ENCODE data around the gene UBR7.
A peak's percentile ranks its signal among the peaks of the same experiment; 100 is the strongest.

Gene UBR7

GRCh38 chr14:93234798-93235197 lies 27.7 kb downstream of the UBR7 start:
- TF ChIP-seq, protein P1, sequence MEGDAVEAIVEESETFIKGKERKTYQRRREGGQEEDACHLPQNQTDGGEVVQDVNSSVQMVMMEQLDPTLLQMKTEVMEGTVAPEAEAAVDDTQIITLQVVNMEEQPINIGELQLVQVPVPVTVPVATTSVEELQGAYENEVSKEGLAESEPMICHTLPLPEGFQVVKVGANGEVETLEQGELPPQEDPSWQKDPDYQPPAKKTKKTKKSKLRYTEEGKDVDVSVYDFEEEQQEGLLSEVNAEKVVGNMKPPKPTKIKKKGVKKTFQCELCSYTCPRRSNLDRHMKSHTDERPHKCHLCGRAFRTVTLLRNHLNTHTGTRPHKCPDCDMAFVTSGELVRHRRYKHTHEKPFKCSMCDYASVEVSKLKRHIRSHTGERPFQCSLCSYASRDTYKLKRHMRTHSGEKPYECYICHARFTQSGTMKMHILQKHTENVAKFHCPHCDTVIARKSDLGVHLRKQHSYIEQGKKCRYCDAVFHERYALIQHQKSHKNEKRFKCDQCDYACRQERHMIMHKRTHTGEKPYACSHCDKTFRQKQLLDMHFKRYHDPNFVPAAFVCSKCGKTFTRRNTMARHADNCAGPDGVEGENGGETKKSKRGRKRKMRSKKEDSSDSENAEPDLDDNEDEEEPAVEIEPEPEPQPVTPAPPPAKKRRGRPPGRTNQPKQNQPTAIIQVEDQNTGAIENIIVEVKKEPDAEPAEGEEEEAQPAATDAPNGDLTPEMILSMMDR (IDR thresholded peaks at IDR 0.05; ENCODE audit: insufficient read depth, low read length, missing control alignments), result no peak
- CTCF ChIA-PET, result interaction anchor here (1.2 to 1.8 kb wide), 2 partner anchors 12 to 28 kb away, joined by 3 to 5 read pairs; partner anchors contain the start of genes GON7 and UBR7
- peak; percentile 31 for DNase-seq (ENCODE audit: low read depth, low spot score)
- POLR2A ChIA-PET, result no interaction called here
- H3K4me3 ChIP-seq (ENCODE audit: low read depth, low read length), result no peak overlapping the region

DNA sequence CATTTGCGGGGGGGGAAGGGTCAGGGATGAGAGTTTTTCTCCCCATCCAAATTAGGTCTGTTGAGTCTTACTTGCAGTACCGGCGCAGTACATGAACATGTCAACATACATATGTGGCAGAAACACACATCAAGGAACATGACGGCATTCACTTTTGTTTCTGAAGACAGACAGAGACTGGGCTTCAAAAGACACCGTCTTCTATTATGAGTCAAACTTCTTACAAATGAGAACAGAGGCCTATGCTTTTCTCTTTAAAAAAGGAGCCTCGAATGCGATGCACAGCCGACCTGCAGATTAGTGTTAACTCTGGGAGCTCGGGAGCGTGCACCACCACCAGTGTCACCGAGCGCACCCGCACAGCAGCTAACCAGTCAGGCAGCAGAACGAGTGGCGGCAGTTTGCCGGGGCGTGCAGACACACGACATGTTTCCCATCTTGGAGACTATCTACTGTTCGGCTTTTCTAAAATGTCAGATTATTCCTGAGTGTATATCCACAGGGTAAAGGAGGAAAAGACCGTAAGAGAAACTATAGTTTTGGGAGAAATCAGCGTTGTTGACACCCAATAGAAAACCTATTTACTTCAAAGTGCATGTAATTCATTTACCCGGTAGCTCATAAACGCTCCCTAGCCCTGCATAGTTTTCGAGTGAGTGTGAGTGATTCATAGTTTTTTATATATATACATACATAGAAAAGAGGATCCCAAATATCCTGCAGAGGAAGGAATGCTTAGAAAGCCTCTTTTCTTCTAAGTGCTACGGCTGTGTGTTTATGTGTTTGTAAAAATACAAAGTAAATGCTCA lies 33.0 kb downstream of the UBR7 start:
- TF ChIP-seq, protein P1 (IDR thresholded peaks at IDR 0.05; ENCODE audit: insufficient read depth, low read length, missing control alignments), result no peak
- H3K4me3 ChIP-seq (ENCODE audit: low read depth, low read length), result no peak overlapping the region
- DNase-seq (ENCODE audit: low read depth, low spot score), result peak; percentile 47
- POLR2A ChIA-PET, result interaction anchor here (0.8 to 0.9 kb wide), 2 partner anchors 8 to 19 kb away, joined by 3 to 5 read pairs; no protein-coding TSS in a partner anchor
- CTCF ChIA-PET, result interaction anchor here (1.2 to 1.7 kb wide), 3 partner anchors 11 to 35 kb away, joined by 3 to 6 read pairs (median 3); no protein-coding TSS in a partner anchor

DNA sequence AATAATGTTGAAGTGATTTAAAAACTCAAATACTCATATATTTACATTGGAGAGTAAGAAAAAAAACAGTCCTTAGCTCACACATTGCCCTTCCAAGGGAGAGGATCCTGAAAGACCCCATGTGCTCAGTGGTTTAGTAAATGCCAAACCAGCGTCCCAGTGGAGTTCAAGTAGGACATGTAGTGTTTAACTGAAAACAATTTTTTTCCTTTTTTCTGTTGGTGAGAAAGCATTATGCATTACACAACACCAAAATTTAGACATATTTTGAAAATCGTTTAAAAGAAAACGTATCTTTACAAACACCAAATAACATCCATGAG lies 33.6 kb downstream of the UBR7 start:
- ChIA-PET POLR2A (interaction anchor here (0.8 to 0.9 kb wide), 2 partner anchors 9 to 18 kb away, joined by 3 to 5 read pairs; no protein-coding TSS in a partner anchor), CTCF (interaction anchor here (1.2 to 1.7 kb wide), 3 partner anchors 10 to 34 kb away, joined by 3 to 6 read pairs (median 3); partner anchors contain the start of genes GON7 and UBR7)
- H3K4me3 ChIP-seq (ENCODE audit: low read depth, low read length), result no peak overlapping the region
- DNase-seq (ENCODE audit: low read depth, low spot score), result no peak
- TF ChIP-seq, protein P1 (IDR thresholded peaks at IDR 0.05; ENCODE audit: insufficient read depth, low read length, missing control alignments), result no peak

DNA sequence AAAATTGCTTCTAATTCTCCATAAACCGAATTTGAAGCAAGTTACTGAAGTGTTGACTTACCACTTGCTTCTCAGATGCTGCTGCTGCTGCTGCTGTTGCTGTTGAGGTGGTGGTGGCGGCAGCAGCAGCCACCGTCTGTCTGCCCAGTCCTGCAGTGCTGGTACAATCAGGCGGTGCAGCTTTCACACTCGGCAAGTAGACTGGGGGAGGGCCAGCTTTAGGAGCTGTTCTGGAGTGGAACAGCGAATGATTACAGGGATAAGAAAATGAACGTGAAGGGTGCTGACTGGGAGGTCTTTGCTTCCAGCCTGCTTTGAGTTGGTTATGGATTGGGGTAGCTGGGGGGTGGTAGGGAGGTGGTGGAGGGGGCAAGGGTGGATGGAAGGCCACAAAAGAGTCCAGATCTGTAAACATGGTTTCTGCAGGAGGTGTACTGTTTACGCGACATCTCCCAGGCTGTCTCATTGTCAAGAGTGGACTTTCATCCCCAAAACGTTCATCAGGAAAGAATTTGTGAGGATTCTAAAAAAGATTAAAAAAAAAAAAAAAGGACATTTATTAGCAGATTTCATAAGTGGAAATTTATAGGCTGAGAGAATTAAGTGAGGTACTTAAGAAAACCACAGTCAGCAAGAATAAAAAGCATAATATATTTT lies 38.8 kb downstream of the UBR7 start:
- no peak for DNase-seq (ENCODE audit: low read depth, low spot score)
- no peak overlapping the region for H3K4me3 ChIP-seq (ENCODE audit: low read depth, low read length)
- CTCF ChIA-PET, result no interaction called here
- TF ChIP-seq, protein P1 (IDR thresholded peaks at IDR 0.05; ENCODE audit: insufficient read depth, low read length, missing control alignments), result no peak
- POLR2A ChIA-PET, result no interaction called here

DNA sequence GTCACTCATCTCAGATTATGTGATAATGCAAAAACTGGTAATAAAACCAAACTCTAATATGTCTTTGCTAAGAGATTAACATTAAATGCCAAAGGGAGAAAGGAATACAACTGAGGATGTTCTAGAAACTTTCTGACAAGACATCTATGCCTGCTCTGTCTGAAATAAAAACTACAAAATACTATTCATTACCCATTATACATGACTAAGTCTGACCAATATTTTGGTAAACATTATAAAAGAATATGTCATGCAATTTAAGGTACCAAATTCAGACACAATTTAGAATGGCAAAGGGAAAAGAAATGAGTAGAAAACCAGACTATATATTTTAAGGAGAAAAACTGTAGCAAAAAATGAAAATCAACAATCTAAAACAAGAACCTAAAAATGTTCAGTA lies 39.5 kb downstream of the UBR7 start:
- TF ChIP-seq, protein P1 (IDR thresholded peaks at IDR 0.05; ENCODE audit: insufficient read depth, low read length, missing control alignments), result no peak
- no peak overlapping the region for H3K4me3 ChIP-seq (ENCODE audit: low read depth, low read length)
- DNase-seq (ENCODE audit: low read depth, low spot score), result no peak
- ChIA-PET CTCF (no interaction called here), POLR2A (no interaction called here)
